Stimulated activated CD8-positive, alpha-beta memory T cell treated with anti-CD3 and anti-CD28 coated beads, Interleukin-12 subunit alpha, Interleukin-12 subunit beta, amount 100 ng/mL, for 4 hours (primary cell): ENCODE results near the gene FKBP15.
"Not testable (repeated sequence)": the region's sequence is repeated elsewhere in the genome, so short reads cannot be mapped to it uniquely, and the experiment has no call there.

Experiments used
- DNase-seq: peaks from one replicate; pipeline ENCODE4 v3.0.0-alpha.2; 2020; ENCODE audit warnings: low read depth

Gene FKBP15

DNA sequence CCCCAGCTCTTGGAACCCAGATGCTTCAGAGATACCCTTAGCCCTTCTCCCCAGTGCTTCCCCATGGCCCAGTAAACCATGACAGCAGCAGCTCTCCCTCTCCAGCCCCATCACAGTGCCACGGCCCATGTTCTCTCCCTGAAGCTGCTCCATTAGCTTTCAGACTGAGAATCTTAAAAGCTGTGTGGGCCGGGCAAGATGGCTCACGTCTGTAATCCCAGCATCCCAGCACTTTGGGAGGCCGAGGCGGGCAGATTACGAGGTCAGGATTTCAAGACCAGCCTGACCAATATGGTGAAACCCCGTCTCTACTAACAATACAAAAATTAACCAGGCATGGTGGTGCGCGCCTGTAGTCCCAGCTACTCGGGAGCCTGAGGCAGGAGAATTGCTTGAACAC, 71.5 kb downstream of the FKBP15 start:
- DNase-seq, result not testable (repeated sequence)

- no peak for DNase-seq
Observed at GRCh38 chr9:113148781-113149510, 72.1 kb downstream of the FKBP15 start.

DNA sequence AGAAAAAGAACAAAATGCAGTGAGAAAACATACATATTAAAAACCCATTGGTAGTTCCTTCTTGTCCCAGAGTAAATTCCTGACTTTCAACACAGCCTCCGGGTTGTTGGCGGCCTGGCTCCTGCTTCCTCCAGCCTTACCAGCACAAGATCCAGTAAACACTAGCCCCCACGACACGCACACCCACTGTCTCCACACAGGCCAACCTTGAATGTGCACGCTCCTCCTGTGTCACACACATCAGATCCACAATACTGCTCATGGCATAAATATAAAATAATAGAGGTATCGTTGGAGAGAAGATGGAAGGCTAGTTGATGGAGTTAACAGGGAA, 72.7 kb downstream of the FKBP15 start:
- DNase-seq, result no peak

GRCh38 chr9:113143432-113144227, 77.4 kb downstream of the FKBP15 start:
- DNase-seq, result no peak

DNA sequence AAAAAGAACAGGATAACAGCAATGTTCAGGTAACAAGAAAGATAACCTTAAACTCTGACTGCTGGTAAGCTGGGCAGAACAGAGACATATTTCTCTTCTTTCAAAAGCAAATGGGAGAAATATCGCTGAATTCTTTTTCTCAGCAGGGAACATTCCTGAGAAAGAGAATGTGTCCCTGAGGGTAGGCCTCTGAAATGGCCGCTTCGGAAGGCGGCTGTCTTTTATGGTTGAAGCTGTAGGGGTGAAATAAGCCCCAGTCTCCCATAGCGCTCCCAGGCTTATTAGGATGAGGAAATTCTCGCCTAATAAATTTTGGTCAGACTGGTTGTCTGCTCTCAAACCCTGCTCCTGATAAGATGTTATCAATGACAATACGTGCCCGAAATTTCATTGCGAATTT, 80.2 kb downstream of the FKBP15 start:
- DNase-seq, result not testable (repeated sequence)

- DNase-seq, result no peak
Observed at GRCh38 chr9:113139953-113140352, 81.1 kb downstream of the FKBP15 start.

- no peak for DNase-seq
Observed at GRCh38 chr9:113139225-113139829, 81.8 kb downstream of the FKBP15 start.

DNA sequence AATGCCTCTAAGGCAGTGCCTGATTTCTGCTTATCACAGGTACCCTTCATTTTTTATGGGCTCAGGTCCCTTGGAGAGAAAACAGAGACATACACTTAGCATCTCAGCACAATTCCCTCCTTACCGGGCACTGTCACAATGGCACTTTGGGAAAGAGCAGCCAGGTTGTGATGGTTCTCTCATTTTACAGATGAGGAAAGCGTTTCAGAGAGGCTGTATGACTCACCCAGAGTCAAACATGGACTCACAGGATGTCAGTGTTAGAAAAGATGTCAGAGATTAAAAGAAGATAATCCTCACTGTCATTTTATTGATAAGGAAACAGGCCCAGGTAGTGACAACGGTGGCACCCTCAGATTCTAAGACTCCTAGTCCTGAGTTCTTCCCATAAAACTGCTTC, 82.3 kb downstream of the FKBP15 start:
- no peak for DNase-seq

DNA sequence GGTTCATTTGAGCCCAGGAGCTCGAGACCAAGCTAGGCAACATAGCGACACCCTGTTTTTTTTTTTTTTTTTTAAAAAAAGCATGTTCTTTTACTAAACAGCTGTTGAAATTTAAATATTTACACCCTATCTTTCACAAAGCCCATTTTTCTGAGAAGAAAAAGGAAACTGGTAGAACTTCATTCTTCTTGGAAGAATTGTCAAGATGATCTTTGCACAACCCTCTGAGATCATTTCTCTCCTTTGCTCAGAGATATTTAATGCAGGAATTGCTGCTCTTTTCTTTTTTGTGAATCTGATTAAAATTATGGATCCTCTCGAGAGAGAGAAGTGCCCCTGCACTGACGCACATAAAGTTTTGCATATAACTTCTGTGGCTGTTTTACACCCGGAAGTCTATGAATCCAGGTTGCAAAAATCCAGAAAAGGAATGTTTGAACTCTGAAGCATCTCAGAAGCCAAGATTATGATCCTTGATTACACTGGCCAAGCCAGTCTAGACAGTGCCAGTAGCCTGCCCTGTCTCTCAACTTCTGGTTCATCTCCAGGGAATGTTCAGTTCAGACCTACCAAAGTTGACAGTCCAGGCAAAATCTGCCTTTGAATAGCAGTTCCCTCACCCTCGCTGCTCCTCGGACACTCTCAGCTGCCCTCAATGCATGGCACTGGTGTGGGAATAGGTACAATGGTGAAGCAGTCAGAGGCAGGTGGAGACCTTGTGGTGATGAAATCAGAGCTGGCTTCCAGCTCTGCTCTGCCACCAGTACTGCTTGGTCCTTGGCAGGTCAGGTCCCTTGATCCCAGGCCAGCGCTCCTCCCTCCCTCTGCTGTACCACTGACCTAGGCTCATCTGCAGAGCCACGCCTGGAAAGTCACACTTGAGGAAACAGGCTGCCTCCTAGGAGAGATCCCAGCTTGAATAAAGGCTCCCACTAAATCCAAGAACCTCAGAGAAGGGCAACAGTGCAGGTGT, 83.6 kb downstream of the FKBP15 start:
- DNase-seq, result no peak

- no peak for DNase-seq
Observed at GRCh38 chr9:113131689-113132151, 89.4 kb downstream of the FKBP15 start.

GRCh38 chr9:113129884-113130283, 91.2 kb downstream of the FKBP15 start:
- DNase-seq, result no peak

GRCh38 chr9:113129466-113129865, 91.6 kb downstream of the FKBP15 start:
- no peak for DNase-seq

GRCh38 chr9:113125386-113126035, 95.6 kb downstream of the FKBP15 start:
- no peak for DNase-seq

- not testable (repeated sequence) for DNase-seq
Observed at GRCh38 chr9:113118829-113119228, 102.2 kb downstream of the FKBP15 start.
